NCI-H2171 treated with DMSO at 0.1 percent for 48 hours (cell line): ENCODE measurements around the gene CACNA2D4.

Experiments used
- DNase-seq: peaks from one replicate; lab custom pipeline; 2025; lab: John Stamatoyannopoulos, UW

Gene CACNA2D4

DNA sequence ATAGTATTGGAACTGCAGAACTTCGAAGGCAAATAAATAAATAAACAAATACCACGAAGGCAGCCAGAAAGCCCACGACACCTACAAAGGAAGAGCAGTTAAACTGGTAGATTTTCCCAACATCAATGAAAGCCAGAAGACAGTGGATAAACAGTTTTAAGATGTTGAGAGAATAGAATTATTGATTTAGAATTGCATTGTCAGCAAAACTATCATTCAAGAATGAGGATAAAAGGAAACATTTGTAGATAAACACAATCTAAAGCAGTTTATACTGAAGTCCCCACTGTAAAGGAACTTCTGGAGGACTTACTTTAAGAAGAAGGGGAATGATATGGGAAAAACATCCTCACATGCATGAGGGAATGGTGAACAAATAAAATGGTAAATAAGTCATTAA lies 29.5 kb downstream of the CACNA2D4 start:
- DNase-seq, result no peak

DNA sequence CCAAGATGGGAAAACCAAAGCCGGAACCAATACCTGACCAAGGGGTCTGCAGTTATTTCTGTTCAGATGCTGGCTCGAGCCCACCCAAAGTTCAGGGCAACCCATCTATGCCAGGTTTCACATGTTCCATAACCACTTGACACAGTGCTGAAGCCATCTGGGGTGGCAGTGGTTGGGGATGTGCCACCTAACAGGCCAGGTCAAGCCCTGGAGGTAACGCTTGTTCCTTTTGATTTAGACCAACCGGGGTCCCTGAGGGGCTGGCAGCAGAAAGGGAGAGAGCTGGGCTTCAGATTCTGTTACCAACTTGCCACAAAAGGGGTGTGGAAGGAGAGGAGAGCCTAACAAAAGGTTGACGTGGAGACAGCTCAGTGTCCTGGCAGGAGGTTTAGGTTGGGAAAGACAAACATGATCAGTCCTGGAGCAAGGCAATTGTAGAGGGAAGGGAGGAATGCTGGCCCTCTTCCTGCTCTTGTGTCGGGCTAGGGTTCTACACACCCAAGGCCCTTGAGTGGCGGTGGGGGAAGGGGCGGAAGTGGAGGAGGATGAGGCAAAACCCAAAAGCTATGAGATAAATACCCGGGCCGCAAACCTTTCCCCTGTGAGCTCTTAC lies 31.9 kb downstream of the CACNA2D4 start:
- no peak for DNase-seq

DNA sequence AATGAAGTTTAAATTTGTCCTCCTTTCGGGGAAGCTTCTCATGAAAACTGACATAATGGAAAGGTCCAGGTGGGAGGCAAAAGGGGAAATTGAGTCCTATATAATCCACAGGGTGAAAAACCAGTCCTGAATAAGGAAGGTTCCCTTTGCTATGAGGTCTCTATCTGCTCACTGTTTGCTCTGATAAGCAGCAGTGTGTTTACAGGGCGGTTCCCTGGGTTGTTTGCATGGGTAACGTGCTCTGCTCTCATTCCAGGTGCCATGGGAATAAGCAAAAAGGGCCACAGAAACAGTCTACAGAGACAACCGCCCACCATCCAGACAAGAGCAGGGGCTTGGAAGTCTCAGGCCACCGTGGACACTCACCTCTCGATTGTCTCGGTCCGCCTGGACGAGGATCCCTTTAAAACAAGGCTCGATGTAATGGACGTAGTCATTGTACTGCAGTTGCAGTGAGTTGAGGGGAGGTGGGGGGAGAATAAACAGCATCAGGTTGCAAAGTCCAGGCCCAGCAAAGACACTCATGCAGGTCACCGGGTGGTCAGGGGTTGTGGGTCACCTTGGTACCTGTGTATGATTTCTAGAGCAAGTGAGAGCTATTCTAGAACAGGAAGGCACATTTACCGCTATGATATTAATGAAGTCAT lies 32.7 kb downstream of the CACNA2D4 start:
- DNase-seq, result no peak

DNA sequence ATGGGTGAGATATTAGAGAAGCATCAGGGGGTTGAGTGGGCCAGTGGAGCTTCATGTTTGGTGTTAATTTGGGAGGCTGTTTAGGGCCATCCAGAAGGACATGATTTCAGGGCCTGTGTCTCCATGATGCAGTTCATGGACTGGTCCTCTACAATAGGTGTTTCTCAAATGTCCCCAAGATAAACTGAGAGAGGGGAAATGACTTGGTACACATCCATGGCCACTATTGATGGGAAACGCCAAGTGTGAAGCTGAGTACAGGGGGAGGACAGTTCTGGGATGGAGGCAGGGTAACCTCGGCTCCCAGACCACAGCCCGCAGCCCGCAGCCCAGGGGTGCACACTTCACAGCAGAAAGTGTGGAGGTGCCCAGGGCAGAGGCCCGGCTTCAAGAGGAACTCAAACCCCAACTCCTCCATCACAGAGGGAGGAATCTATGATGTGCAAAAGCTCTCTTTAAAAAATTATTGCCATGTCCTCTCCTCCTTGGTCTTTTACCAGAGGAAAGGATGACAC lies 33.3 kb downstream of the CACNA2D4 start:
- no peak for DNase-seq

DNA sequence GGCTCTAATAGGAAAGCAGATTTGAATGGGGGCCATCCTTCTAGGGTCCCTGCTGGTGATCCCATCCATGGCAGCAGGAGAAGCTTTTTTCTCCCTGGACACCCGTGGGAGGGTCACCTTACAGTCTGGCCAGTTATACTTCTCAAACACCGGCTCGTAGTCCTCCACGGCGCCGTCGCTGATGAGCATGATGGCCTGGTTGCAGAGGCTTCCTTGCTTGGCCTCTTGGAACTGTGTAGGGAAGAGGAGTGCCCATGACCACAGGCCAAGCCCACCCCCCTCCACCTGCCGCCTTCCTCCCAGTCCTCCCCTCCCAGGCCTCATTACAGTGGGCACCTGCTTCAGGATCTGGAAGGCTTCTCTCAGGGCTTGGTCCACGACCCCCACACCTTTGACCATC lies 33.8 kb downstream of the CACNA2D4 start:
- no peak for DNase-seq

DNA sequence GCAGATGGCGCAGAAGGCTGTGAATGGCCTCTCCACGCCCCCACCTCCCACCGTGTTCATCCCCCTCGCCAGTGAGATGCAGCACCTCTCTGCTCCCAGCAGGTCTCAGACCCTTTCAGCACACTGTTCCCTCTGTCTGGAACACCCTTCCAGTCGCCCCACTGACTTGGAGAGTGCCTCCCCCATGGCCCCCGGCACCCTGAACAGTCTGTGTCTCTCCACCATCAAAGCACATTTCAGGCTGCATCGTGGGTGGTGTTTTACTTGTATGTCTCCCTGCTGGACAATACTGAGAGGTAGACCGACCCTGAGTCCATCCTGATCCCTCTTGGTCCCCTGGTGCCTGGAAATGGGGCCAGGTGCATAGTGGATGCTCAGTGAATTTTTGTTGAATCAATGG lies 34.9 kb downstream of the CACNA2D4 start:
- DNase-seq, result no peak

DNA sequence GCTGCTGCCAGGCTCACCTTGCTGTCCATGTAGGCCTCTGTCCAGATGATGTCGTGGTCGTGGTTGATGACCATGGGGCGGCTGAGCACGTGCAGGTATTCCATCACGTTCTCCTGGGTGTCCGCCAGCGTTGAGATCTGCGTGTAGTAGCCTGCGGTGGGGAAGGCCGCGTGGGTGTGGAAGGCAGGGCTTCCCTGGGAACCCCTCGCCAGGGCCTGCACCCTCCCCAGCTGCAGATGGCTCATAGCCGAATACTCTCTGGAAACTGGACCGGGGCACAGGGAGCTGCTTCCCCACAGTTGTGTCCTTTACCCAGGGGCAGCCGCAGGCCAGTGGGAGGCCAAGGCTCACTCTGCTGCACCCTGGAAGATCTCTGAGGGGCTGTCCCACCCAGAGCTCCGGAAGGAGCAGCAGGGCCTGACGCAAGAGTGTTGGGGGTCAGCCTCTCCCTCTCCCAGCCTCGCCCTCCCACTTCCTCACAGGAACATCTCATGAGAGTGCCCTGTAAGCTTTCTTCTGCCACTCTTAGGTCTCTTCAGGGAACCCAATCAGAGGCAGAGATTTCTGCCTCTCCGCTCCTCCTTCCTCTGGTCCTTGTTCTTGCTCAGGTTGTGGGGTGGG lies 35.5 kb downstream of the CACNA2D4 start:
- no peak for DNase-seq

DNA sequence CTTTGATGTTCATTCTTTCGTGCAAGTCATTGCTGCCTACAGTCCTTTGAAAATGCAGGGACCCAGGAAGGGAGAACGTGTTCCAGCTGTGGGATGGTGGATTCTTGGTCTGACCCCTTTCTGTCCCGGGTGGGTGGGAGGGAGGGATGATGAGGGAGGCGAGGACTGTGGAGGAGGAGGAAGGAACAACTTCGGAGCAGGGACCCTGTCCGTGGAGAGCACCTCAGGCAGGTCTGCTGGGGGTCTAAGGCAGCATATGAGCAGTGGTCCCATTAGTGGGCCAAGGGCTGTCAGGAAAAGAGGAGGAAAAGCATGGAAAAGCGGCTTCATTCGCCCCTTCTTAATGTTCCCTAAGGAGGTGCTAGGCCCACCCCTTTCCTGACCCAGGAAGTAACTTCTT lies 36.0 kb downstream of the CACNA2D4 start:
- no peak for DNase-seq

DNA sequence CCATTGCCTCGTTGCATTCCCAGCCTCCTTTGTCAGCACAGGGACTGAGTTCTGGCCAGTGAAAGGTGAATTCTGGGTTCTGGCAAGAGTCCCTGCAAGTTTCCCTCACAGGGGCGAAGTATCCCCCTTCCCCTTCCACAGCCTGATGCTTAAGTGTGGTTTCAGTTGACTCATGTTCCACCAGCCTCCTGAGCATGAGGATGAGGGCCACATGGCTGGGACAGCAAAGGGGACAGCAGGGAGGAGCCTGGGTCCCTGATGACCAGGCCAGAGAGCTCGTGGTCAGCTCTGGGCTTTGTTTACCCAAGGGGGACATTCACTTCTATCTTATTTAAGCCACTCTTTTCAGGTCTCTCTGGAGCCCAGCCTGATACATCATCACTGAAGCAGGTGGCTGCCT lies 36.5 kb downstream of the CACNA2D4 start:
- DNase-seq, result no peak

DNA sequence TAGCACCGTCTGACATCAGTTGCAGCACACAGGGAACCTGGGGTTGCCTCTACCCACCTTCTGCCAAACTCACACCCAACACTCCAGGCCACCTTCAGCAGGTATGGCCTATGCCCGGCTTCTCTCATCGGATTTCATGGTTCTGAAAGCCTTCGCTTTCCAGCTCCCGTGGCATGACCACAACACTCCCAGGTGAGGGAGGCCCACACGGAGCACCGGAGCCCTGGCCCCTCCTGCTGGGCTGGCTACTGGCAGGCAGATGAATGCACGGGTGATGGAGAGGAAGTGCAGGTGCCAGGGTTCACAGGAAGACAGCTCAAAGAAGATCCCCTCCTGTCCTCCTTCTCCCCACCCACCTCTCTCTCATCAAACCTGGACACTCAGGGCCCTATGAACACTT lies 37.2 kb downstream of the CACNA2D4 start:
- no peak for DNase-seq

DNA sequence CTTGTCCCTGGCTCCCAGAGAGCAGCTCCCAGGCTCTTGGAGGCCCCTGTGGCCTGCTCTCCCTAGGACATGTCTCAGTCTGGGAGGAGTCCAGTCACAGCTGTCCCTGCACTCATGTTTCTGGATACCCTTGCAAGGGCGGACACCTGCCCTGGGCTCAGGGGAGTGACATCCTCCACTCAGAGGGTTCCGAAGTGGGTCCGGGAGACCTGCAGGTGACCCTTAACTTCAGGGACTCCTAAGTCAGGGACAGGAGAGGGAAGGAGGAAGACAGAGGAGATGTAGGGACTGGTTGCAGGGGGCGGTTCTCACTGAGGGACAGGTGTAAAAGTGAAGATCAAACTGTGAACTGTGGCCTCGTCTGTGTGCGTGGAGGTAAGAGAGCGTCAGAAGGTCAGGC lies 37.6 kb downstream of the CACNA2D4 start:
- no peak for DNase-seq

DNA sequence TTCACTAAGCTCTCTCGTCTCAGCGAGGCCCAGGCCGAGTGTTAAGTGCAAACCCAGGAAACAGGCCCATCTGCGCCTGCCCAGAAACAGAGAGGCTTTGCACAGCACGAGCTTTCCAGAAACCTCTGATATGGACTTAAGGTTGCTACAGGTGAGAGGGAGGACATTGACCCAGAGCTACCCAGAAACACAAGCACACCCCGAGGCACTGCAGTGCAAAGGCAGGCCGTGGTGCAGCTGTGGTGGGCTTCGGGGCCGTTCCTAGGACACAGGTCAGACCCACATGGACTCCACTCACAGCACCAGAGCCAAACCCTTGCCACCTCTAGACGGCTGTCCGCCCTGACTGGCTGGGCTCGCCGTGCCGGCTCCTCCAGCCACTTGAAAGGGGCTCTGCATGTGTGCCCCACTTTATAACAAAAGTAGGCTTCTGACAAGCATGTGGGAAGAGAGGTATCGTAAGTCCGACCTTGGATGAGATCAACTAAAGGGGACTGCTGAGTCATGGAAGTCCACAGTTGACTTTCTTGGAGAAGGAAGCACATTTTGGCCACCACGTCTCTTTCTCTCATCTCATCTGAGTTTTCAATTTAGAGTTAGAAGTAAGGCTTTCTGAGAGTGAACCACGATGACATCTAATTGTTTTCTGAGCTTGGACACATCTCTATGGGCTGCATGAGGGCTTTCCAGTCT lies 38.2 kb downstream of the CACNA2D4 start:
- DNase-seq, result no peak

DNA sequence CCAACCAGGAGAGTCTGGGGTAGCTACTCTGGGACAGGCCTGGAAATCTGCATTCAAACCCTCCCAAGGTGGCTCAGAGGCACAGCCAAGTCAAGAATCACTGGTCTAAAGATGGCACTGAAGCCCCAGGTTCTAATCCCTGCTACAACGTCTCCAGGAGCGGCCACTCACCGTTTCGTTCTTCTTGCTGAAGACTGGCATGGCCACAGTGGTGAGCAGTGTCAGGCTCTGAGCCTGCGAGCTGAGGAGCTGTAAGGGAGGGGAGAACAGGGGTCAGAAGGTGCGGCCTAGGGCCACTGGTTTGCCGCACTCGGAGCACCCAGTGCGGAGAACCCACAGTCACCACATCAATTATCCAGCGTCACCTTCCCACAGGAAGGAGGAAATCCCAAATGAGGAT lies 38.8 kb downstream of the CACNA2D4 start:
- no peak for DNase-seq

DNA sequence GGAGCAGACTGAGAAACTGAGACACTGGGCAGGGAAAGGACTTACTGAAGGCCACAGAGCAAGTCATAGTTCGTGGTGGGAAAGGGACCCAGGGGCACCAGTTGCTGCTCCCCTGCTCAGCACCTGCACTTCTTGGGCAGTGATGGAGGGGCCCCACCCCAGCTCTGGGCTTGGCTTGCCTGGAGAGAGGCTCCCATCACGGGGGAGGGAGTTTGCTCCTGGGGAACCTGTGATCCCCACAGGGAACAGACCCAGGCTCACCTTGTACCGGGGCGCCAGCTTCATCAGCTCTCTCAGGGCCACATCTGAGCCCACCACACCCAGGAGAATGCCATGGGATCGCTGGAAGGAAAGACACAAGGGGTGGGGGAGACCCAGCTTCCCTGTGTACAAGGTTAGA lies 39.8 kb downstream of the CACNA2D4 start:
- no peak for DNase-seq

DNA sequence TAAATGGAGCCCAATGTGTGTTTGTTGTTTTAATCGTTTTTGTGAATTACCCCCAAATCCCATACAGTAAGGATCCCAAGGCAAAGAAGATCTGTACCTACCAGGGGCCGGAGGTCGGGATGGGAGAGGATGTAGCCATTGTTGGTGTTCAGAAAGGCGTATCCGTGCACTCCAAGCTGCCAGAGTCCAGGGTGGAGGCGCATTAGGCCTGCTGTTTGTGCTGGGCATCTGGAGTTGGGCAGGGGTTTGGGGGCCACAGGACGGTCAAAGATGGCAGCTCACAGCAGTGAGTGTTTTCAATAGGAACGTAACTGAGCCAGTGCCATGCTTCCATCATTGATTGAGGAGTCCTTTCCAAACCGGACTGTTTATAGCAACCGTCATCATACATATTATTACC lies 40.2 kb downstream of the CACNA2D4 start:
- no peak for DNase-seq

DNA sequence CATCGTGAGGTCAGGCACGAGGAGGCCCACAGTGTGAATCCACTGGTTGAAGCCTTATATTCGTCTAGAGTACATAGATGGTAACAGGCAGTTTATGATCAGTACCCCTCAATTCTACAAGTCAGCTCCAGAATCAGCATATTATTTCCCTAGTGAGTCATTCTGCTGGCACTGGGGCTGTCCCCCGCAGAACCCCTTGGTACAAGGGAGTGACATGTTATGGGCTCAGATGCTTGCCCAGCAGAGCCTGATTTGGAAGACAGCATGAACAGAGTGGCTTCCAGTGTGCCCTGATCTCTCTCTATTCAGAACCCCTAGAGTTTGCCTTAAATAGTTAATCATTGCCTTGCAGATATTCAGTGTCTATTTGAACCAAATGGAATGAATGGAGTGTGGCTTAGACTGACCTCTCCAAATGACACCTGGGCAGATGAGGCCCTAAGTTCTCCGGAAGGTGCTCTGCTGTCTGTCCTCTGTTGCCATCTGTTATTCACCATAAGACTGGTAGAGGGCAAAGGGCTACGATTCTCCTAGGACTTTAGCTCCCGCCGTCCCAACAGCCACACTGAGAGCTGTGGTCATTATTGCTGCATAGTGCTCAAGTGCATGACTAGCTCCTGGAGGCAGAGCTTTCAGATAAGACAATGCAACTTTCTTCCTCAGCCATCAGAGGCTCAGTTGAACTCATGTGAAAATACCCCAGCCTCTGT lies 41.1 kb downstream of the CACNA2D4 start:
- DNase-seq, result no peak

DNA sequence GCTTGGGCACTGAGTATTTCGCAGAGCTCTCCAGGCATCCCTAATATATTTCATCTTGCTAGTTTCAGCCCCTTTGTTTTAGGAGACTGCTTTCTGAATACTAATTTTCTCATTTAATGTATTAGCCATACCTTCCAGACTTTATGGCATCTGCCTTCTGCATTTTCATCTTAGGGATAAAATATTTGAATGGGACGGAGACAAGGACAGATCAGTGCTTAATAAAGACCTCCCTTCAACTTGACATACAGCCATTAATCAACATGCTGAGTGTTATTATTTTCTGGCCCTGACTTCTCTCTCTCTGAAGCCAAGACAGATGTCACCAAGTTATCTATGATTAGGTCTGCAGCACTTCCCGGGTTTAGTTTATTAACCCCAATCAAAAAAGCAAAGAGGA lies 42.4 kb downstream of the CACNA2D4 start:
- DNase-seq, result no peak

DNA sequence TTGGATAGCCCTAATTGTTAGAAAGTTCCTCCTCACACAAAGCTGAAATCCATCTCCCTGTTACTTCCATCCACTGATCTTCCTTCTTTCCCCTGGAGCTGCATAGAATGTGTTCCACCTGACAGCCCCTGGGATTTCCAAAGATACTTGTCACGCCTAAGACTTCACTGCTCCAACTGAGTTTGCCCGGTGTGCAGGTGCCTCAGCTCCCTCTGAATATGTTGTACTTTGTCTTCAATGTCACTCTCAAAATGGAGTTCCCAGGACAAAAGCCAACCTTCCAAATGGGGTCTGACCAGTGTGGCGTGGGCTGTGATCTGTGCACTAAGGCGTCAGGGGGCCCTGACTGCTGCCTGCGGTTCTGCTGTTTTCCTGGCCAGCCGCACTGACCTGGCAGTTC lies 42.8 kb downstream of the CACNA2D4 start:
- no peak for DNase-seq

DNA sequence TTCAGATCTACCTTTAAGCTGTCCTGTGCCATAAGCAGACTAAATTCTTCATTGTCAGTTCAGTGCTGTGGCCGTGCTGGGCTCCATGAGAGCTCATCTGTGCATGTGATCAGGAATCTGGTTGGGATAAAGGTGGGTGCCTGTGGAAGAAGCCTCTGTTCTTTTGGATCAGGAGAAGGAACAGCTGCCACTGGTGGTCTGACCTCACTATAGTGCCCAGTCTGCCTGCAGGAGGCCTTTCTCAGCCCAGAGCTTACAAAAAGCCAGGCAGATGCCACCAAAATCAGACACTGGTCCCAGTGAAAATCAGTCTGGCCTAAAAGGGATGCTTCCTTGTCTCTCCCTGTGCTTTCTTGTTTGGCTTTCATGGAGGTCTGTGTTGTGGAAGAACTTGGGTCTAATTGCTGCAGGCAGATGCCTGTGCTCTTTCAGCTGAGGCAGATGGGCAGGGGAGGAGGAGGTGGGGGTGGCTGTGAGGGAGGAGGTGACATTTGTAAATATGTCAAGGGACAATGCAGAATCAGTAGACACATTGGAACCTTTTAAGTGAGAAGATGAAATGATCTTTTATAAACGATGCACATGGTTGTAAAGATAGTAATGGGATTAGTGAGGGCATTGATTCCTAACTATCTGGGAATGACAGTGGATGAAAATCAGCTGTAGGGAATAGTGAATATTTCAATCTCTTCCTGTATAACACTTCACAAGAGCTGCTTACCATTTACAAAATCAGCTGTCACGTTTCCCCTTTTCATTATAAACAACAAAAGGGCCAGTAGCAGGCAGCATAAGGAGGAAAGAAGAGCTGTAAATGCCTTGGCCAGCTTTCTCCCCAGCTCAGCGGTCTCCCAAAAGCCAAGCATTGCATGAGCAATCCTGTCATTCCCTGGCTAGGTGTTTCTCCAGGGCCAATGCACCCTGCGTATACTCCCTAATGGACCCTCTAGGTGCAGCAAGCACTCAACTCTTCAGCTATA lies 44.6 kb downstream of the CACNA2D4 start:
- peak; percentile 83 for DNase-seq

DNA sequence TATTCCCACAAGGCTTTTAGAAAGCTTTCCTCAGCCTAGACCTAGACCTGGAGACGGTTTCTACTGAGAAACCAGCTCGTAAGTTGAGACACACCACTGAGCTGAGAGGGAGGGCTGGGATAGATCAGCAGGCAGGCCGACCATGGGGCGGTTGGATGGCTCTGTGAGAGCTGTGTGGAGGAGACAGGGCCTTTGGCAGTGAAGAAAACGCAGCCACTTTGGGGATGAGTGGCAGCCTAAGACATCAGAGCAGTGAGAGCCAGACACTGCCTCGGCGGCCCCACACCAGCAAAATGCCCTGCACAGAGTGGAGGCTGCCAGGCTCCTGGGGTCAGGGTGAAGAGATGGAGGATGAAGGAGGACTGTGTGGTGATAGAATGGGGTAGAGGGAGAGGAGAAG lies 46.0 kb downstream of the CACNA2D4 start:
- DNase-seq, result no peak

DNA sequence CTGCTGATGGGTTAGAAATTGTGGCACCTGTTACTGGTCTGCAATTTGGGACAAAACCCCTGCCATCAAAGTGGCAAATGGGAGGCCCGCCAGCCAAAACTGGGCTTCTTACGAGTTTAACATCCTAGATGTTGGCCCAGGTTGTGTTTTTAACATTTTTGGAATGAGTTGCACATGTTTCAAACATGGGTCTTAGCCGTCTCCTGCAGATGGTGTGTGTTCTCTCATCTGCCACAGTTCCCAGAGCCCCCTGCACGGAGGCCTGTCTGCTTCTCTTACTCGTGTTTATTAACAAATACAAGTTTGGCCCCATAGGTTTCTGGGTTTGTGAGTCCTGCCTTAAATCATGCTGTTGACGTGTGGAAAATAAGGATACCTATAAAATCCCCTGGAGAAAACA lies 46.5 kb downstream of the CACNA2D4 start:
- no peak for DNase-seq
